PC-9 (cell line): Measurements from ENCODE around the gene GIGYF1. TPM values are rescaled to one million over a fixed set of nuclear protein-coding genes. Genes with fewer than 3 reads are reported as not detected.

Experiments used
- BruUV-seq: library from RNA; stranded (reverse); fragments of 400-500 nt; replicated peaks from 2 replicates; lab custom pipeline; 2021; lab: Mats Ljungman, UMichigan
- CTCF ChIA-PET: fragments of 300-600 bp; sonication (Branson Sonifier 250); formaldehyde crosslinking; loops from one replicate; lab custom pipeline; 2022; ENCODE audit warnings: antibody characterized with exemption; lab: Charles Lee
- POLR2A ChIA-PET: fragments of 300-600 bp; sonication (Branson Sonifier 250); formaldehyde crosslinking; loops from one replicate; lab custom pipeline; 2022; ENCODE audit warnings: antibody characterized with exemption; ENCODE audit not compliant: unreplicated experiment; lab: Charles Lee
- DNase-seq, 2 experiments: peaks; one replicate each; pipeline versions ENCODE4 v3.0.0 to v3.0.0-alpha.2; 2015 to 2022; ENCODE audit warnings: mixed read lengths in 1 of 2
- H2AFZ ChIP-seq: fragments of 200-600 bp; sonication (generic); 2 replicates; pipeline ENCODE4 v1.8.1; 2017; ENCODE audit warnings: antibody characterized with exemption
- H3F3A ChIP-seq: fragments of 200-600 bp; sonication (generic); 2 replicates; pipeline ENCODE4 v1.8.1; 2017; ENCODE audit warnings: antibody characterized with exemption, mild to moderate bottlenecking, low read depth; ENCODE audit not compliant: insufficient read depth
- H3K27ac ChIP-seq: fragments of 200-600 bp; sonication (generic); 2 replicates; pipeline ENCODE4 v1.6.1; 2016; ENCODE audit warnings: mixed run types
- H3K27me3 ChIP-seq: fragments of 200-600 bp; sonication (generic); 2 replicates; pipeline ENCODE4 v1.6.1; 2016; ENCODE audit warnings: low read depth, mixed run types; ENCODE audit not compliant: insufficient read depth
- H3K36me3 ChIP-seq: fragments of 200-600 bp; sonication (generic); 2 replicates; pipeline ENCODE4 v1.6.1; 2016; ENCODE audit warnings: low read depth, mixed run types
- H3K4me1 ChIP-seq: fragments of 200-600 bp; sonication (generic); replicated peaks from 2 replicates; pipeline ENCODE4 v1.6.1; 2016; ENCODE audit warnings: mixed run types; ENCODE audit not compliant: insufficient read depth
- H3K4me2 ChIP-seq: fragments of 200-600 bp; sonication (generic); 2 replicates; pipeline ENCODE4 v1.6.1; 2017; ENCODE audit warnings: mixed run types
- H3K4me3 ChIP-seq: fragments of 200-600 bp; sonication (generic); 2 replicates; pipeline ENCODE4 v1.6.1; 2016; ENCODE audit warnings: mixed run types
- H3K79me2 ChIP-seq: fragments of 200-600 bp; sonication (generic); 2 replicates; pipeline ENCODE4 v1.6.1; 2017; ENCODE audit warnings: low read depth, mixed run types
- H3K9me2 ChIP-seq: fragments of 200-600 bp; sonication (generic); 2 replicates; pipeline ENCODE4 v1.8.1; 2017; ENCODE audit warnings: mild to moderate bottlenecking; ENCODE audit not compliant: insufficient read depth
- H3K9me3 ChIP-seq: fragments of 200-600 bp; sonication (generic); 2 replicates; pipeline ENCODE4 v1.8.1; 2016; ENCODE audit warnings: low read depth; ENCODE audit not compliant: insufficient read depth
- H4K20me1 ChIP-seq: fragments of 200-600 bp; sonication (generic); 2 replicates; pipeline ENCODE4 v1.8.1; 2017; ENCODE audit not compliant: insufficient read depth
- CTCF ChIP-seq: fragments of 200-600 bp; sonication (generic); conservative IDR thresholded peaks from 2 replicates; pipeline ENCODE4 v1.6.1; 2017; ENCODE audit warnings: mixed run types, antibody characterized with exemption, mild to moderate bottlenecking, moderate library complexity
- intact Hi-C: fragments of 100-400 bp; cut with micrococcal nuclease; formaldehyde crosslinking; loops from one replicate; pipeline ENCODE4 v1.10.0; 2022; ENCODE audit not compliant: unreplicated experiment
- total RNA-seq: library from RNA; stranded (reverse); gene quantifications from 2 replicates; pipeline ENCODE4 v1.2.3, GENCODE V29; 2021

Gene GIGYF1
- total RNA-seq, 1 experiment from 2014 or later, result 55.1 TPM

GRCh38 chr7:100630066-100630465, 64.0 kb downstream of the GIGYF1 start:
- ChIA-PET POLR2A (no interaction called here), CTCF (interaction anchor here (0.5 to 0.7 kb wide), 4 partner anchors 8 to 269 kb away, joined by 3 to 11 read pairs (median 8); partner anchors contain the start of genes FBXO24 and LRCH4)
- no peak for DNase-seq
- BruUV-seq, result no TSS peak
- Histone ChIP-seq H3K27ac (no peak overlapping the region), H3F3A (peaks cover 21% of the 10 kb centered on the region; the same call in 1 of the 2 replicates), H3K9me3 (no peaks in the 10 kb centered on the region), H3K79me2 (no peaks in the 10 kb centered on the region), H4K20me1 (no peaks in the 10 kb centered on the region), H3K4me2 (no peak overlapping the region), H3K27me3 (no peaks in the 10 kb centered on the region), H3K4me1 (peaks cover 9% of the 10 kb centered on the region; the same call in 1 of the 2 replicates), H3K9me2 (no peaks in the 10 kb centered on the region), H2AFZ (no peak overlapping the region), H3K4me3 (no peak overlapping the region), H3K36me3 (no peaks in the 10 kb centered on the region)
- intact Hi-C loops, result no loop called here
- TF ChIP-seq CTCF, result no peak

Other genes with a start within 250 kb of the GIGYF1 start
- gene SPACDR, start 230.0 kb downstream of the GIGYF1 start, total RNA-seq, result 1.4 and 4.2 TPM in 2 replicates
- 68.8 and 79.8 TPM in 2 replicates for gene TSC22D4, start 215.0 kb downstream of the GIGYF1 start, total RNA-seq
- 1.3 and 1.9 TPM in 2 replicates for gene NYAP1, start 210.3 kb downstream of the GIGYF1 start, total RNA-seq
- 30.4 and 35.2 TPM in 2 replicates for gene AGFG2, start 155.0 kb downstream of the GIGYF1 start, total RNA-seq
- gene SAP25, start 120.3 kb downstream of the GIGYF1 start, total RNA-seq, result 11.0 and 15.3 TPM in 2 replicates
- gene LRCH4, start 108.1 kb downstream of the GIGYF1 start, total RNA-seq, result 86.6 and 89.6 TPM in 2 replicates
- gene FBXO24, start 107.9 kb downstream of the GIGYF1 start, total RNA-seq, result 2.7 and 4.6 TPM in 2 replicates
- gene PCOLCE, start 91.9 kb downstream of the GIGYF1 start, total RNA-seq, result 25.1 and 35.2 TPM in 2 replicates
- 38.1 and 38.8 TPM in 2 replicates for gene MOSPD3, start 81.7 kb downstream of the GIGYF1 start, total RNA-seq
- gene TFR2, start 52.7 kb downstream of the GIGYF1 start, total RNA-seq, result 4.8 and 6.2 TPM in 2 replicates
- gene ACTL6B, start 37.8 kb downstream of the GIGYF1 start, total RNA-seq, result not detected in 2 replicates
- 299 and 326 TPM in 2 replicates for gene GNB2, start 20.5 kb downstream of the GIGYF1 start, total RNA-seq
- 59.4 and 62.7 TPM in 2 replicates for gene POP7, start 11.9 kb upstream of the GIGYF1 start, total RNA-seq
- 0.30 and 0.44 TPM in 2 replicates for gene EPO, start 26.2 kb upstream of the GIGYF1 start, total RNA-seq
- not detected in 2 replicates for gene ZAN, start 39.3 kb upstream of the GIGYF1 start, total RNA-seq
- gene EPHB4, start 133.3 kb upstream of the GIGYF1 start, total RNA-seq, result 79.4 and 94.6 TPM in 2 replicates
- gene SLC12A9, start 158.5 kb upstream of the GIGYF1 start, total RNA-seq, result 34.7 and 36.7 TPM in 2 replicates
- 89.3 and 91.4 TPM in 2 replicates for gene TRIP6, start 173.1 kb upstream of the GIGYF1 start, total RNA-seq
- 116 and 144 TPM in 2 replicates for gene SRRT, start 180.9 kb upstream of the GIGYF1 start, total RNA-seq
- gene UFSP1, start 195.5 kb upstream of the GIGYF1 start, total RNA-seq, result 2.7 and 2.8 TPM in 2 replicates
- gene ACHE, start 201.6 kb upstream of the GIGYF1 start, total RNA-seq, result 0.28 and 0.35 TPM in 2 replicates